Colon (tissue), 2 donors: ENCODE data around the gene KNOP1.
"Not testable (repeated sequence)": the region's sequence is repeated elsewhere in the genome, so short reads cannot be mapped to it uniquely, and the experiment has no call there.

Source experiments
- FAIRE-seq: peaks from 2 replicates; lab custom pipeline; 2012; peaks lifted over from hg19 to GRCh38; lab: Jason Lieb, UNC
- donor health status: control.
- donor health status: control.

KNOP1 gene

GRCh38 chr16:19683453-19684236 lies 34.4 kb downstream of the KNOP1 start:
- FAIRE-seq = no peak

DNA sequence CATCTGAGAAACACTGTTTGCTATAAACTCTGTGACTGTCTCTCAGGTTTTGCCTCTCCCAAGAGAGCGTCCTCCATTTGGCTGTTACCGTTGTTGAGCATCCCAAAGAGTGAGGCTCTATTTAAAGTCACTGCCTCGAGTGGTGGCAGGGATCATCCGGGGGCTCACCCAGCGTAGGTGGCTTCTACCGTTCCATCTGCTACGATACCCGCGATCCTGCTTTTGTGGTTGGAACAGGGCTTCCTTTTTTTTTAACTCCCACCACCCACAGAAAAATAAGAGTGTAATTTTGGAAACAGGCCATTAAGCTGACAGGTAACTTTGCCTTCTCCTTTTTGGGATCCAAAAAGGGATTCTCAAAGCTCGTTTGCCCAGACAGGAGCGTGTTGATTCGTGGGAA lies 36.4 kb downstream of the KNOP1 start:
- no peak for FAIRE-seq

DNA sequence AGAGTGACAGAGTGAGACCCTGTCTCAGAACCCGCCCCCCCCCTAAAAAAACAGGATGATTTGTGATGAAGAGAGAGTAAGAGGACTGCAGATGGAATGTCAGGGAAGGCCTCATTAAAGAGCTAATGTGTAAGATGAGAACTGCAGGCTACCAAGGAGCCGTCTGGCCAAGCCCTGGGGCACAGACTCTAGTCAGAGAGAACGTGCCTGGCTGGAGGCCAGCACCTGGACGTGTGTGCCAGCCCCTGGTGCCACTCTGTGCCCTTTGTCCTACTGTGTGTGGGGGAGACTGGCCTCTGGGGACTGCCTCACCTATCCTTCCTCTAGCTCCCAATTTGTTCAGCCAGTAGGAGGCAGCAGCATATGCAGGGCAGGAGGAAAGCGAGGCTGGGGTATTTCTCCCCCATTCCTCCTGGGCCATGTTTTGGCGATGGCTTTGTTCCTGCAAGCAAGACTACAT lies 37.1 kb downstream of the KNOP1 start:
- no peak for FAIRE-seq

GRCh38 chr16:19679281-19679680 lies 38.7 kb downstream of the KNOP1 start:
- FAIRE-seq = not testable (repeated sequence)

DNA sequence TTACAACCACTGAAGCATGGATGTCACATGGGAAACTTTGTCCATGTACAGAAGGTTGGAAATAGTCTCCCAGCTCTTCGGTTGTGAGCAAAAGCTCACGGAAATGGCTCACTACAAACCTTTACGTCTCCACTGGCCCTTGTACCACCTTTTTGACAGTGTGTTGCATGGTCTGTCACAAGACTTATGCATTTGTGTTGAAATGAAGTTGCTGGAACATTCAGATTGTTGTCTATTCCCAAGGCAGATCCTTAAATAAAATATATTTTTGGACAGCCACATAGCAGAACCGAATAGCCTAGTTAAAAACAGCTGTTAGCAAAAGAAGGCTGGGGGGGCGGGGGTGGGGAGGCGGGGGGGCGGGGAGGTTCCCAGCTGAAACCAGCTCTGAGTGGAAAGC lies 39.2 kb downstream of the KNOP1 start:
- no peak for FAIRE-seq

GRCh38 chr16:19677402-19677801 lies 40.6 kb downstream of the KNOP1 start:
- FAIRE-seq = no peak

DNA sequence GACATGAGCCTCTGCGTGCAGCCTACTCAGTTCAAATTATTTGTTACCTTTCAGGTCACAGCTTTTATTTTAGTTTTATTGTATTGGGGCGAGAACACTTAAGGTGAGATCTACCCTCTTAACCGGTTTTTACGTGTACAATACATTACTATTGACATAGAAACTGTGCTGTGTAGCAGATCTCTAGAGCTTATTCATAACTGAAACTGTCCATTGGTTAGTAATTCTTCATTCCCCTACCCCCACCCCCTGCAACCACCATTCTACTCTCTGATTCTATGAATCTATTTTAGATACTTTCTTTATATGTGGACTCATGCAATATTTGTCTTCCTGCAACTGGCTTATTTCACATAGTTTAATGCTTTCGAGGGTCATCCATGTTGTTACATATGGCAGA lies 43.5 kb downstream of the KNOP1 start:
- no peak for FAIRE-seq

- FAIRE-seq = no peak
Measured at GRCh38 chr16:19672378-19672777, 45.6 kb downstream of the KNOP1 start.

DNA sequence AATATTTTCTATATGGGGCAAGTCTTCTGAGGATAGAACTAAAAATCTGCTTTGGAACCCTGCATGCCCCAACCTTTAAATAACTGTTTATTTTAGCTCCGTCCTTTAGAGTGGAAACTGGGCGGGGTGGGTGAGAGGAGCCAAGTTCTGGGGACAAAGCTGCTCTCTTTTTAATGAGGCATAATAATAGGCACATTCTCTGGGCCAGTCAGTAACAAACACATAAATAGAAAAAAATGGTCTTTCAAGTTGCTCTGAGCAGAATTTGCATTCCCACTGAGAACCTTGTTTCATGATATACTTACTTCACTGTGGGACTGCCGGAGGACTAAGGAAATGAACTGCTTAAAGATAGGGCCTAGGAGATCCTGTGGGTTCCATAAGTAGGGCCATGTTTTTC lies 51.5 kb downstream of the KNOP1 start:
- FAIRE-seq = no peak

GRCh38 chr16:19665313-19665712 lies 52.7 kb downstream of the KNOP1 start:
- not testable (repeated sequence) for FAIRE-seq

DNA sequence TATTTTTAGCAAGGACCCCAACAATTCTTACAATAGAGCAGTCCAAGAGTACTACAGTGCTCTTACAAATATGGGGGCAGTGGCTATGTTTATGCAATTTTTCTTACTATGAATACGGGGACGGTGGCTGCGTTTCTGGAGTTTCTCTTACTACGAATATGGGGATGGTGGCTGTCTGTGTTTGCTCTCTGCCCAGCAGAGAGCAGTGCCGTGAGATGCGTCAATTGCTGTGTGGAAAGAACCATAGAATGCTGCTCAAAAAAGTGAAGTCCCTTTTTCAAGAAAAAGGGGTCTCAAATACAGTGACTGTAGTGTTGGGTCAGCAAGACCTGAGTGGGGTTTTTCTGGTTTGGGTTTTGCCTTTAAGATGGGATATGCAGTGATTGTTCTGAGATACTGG lies 53.9 kb downstream of the KNOP1 start:
- FAIRE-seq = no peak

GRCh38 chr16:19662351-19662750 lies 55.7 kb downstream of the KNOP1 start:
- no peak for FAIRE-seq

GRCh38 chr16:19660432-19660831 lies 57.6 kb downstream of the KNOP1 start:
- FAIRE-seq = no peak

DNA sequence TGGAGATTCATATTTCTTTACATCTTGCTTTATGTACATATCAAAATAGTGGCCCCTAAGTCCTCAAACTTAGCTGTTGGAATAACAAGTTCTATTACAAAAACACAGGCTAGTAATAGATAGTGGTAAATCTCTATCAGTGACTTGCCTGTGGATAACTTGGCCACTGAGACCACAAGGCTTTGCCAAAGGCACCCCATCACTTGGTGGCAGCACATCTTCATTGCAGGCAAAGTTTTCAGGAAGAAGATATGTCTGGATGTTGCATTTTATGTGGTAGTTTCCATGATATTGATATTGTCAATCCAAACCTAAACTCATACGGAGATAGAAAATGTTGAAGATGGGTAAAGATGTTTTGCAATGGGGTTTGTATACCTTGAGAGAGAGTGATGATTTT lies 58.5 kb downstream of the KNOP1 start:
- no peak for FAIRE-seq

DNA sequence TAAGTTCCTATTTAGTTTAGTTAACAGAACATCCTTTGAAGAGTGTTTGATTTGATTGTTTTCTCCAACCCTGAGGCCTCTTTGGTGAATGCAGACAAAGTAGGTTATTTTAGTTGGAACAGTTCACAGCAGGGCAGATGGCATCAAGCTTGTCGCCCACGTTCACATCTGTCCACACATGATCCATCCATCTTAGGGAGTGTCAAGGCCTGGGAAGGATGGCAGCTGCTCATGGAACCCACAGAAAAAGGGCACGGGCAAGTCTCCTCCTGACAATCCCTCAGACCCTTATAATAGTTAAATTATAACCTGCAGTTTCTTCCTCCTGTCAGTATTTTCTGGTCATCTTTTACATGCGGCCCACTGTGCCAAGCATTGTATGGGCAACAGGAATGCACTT lies 60.2 kb downstream of the KNOP1 start:
- no peak for FAIRE-seq

DNA sequence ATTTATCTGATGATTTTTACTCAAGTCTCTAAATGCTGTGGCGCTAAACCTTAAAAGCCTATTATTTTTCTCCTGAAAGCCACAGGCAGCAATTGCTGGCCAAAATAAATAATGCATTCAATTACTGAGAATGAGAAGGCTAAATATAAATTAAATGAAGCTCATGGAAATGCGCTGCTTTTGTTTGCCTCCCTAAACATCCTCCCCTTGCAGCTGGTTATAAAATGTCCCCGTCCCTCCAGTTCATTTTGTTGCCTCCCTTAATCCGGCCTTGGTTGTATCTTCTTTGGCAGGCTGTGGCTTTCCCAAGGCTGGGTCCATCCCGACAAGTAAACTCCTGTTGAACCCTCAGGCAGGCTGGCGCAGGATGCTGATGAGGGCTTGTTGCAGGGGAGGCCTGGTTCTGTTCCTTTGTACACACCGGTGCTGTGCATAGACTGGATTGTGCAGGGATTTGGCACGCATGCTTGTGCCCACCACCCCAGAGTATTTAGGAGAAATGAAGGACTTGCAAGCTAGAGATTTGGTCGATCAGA lies 62.7 kb downstream of the KNOP1 start:
- no peak for FAIRE-seq

DNA sequence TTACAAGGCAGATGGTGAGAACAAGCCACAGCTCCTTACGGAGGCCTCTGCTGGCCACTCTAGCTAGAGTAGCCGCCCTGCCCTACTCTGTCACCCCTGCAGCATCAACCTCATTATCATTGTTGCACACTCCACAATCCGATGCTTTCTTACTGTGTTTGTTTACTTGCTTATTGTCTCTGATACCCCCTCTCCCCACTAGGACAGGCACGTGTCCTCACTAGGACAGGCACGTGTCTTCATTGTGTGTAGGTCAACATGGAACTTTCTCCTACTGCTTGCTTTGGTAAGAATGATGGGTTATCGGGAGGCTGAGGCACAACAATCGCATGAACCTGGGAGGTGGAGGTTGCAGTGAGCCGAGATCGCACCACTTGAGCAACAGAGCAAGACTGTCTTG lies 63.9 kb downstream of the KNOP1 start:
- no peak for FAIRE-seq
